ENCODE measurements around the gene CCDC85C. TPM values are rescaled to one million over a fixed set of nuclear protein-coding genes. Genes with fewer than 3 reads are reported as not detected.
A peak's percentile ranks its signal among the peaks of the same experiment; 100 is the strongest.

CCDC85C gene
- total RNA-seq, 1 donor from 2014 or later = 49.1 TPM

DNA sequence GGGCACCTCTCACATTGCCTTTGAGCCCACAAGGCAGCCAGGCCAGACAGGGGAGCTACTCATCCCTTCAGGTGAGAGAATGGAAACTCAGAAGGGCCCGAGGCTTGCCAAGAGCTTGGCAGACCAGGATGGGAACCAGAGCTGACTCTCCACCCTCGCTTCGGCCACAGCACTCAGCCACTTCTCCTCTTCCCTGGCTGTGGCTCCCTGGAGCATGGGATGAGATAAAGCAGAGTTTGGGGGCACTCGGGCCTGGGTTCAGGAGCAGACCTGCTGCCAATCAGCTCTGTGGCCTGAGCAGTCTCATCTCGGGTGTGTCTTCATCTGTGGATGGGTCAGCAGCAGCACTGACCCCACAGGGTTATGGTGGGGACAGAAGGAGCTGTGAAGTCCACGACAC, 20.0 kb upstream of the CCDC85C start:
- Mint-ChIP-seq H3K27me3 (no peaks in the 10 kb centered on the region), H3K4me3 (no peak overlapping the region), H3K9me3 (no peaks in the 10 kb centered on the region), H3K4me1 (ENCODE audit: unreplicated experiment) (peaks cover 34% of the 10 kb centered on the region), H3K27ac (peak overlapping the region; percentile 95), H3K36me3 (no peaks in the 10 kb centered on the region)
- TF ChIP-seq, protein P1, sequence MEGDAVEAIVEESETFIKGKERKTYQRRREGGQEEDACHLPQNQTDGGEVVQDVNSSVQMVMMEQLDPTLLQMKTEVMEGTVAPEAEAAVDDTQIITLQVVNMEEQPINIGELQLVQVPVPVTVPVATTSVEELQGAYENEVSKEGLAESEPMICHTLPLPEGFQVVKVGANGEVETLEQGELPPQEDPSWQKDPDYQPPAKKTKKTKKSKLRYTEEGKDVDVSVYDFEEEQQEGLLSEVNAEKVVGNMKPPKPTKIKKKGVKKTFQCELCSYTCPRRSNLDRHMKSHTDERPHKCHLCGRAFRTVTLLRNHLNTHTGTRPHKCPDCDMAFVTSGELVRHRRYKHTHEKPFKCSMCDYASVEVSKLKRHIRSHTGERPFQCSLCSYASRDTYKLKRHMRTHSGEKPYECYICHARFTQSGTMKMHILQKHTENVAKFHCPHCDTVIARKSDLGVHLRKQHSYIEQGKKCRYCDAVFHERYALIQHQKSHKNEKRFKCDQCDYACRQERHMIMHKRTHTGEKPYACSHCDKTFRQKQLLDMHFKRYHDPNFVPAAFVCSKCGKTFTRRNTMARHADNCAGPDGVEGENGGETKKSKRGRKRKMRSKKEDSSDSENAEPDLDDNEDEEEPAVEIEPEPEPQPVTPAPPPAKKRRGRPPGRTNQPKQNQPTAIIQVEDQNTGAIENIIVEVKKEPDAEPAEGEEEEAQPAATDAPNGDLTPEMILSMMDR (conservative IDR thresholded peaks at IDR 0.05) = no peak
- no peak for DNase-seq (ENCODE audit: extremely low spot score, unreplicated experiment)

DNA sequence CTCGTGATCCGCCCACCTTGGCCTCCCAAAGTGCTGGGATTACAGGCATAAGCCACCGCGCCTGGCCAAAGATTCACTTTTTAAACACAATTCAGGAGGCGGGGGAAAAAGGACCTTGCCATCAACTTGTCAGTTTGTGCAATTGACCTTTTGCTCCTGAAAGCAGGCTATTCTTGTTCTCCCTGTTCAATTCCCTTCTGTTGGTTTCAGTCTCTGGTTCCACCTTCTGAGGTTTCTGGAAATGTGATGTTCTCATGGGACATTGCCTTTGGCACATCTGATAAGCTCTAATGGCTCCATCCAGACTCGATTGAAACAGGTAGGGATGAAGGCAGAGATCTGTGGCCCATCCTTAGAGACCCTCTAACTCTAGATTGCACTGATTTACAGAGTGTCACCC, 17.9 kb upstream of the CCDC85C start:
- H3K36me3 Mint-ChIP-seq = no peaks in the 10 kb centered on the region
- peak overlapping the region; percentile 95 for H3K27ac Mint-ChIP-seq
- no peaks in the 10 kb centered on the region for H3K27me3 Mint-ChIP-seq
- DNase-seq (ENCODE audit: extremely low spot score, unreplicated experiment) = no peak
- no peaks in the 10 kb centered on the region for H3K9me3 Mint-ChIP-seq
- peaks cover 29% of the 10 kb centered on the region for H3K4me1 Mint-ChIP-seq (ENCODE audit: unreplicated experiment)
- peak overlapping the region; percentile 29 for H3K4me3 Mint-ChIP-seq
- TF ChIP-seq, protein P1 (conservative IDR thresholded peaks at IDR 0.05) = no peak

DNA sequence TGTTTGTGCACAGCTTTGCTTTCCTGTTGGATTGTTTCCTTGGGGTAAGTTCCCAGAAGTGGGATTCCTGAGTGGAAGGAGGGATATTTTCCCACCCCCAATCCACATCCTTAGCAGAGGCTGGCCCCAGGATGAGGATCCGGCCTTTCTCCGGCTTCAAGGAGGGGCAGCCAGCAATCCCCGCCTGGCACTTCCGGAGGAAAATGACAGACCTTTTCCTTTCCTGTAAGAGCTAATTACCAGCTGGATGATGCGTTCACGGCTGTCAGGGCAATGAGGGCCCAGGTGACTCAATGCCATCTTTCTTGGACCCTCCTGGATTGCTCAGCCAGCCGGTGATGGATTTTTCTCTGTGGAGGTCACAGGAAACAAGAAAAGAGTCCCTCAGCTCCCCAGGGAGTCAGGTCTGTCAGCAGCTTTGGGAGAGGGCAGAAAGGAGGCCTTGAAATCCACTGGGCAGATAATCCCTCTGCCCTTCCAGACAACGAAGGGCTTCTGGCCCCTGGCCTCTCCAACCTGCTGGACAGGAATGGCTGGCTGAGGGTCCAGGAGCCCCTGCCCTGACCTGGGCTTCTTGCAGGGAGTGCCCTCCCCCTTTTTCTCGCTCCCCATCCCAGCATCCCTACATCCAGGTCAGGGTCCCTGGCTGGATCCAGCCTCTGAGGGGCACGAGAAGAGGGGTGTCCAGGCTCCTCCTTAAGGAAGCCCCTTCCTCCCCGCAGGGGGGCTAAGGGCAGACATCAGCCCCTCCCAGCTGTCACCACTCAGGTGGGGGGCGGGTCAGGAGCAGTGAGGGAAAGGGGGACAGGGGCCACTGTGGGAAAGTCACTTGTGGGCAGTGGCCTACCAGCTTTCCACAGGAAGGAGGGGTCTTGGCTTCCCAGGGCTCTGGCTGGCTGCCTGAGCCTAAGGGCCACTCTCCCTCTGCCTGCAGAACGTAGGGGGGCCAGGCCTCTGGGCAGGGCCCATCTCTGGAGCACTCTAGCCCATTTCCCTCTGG, 16.1 kb upstream of the CCDC85C start:
- no peaks in the 10 kb centered on the region for H3K27me3 Mint-ChIP-seq
- no peak overlapping the region for H3K27ac Mint-ChIP-seq

DNA sequence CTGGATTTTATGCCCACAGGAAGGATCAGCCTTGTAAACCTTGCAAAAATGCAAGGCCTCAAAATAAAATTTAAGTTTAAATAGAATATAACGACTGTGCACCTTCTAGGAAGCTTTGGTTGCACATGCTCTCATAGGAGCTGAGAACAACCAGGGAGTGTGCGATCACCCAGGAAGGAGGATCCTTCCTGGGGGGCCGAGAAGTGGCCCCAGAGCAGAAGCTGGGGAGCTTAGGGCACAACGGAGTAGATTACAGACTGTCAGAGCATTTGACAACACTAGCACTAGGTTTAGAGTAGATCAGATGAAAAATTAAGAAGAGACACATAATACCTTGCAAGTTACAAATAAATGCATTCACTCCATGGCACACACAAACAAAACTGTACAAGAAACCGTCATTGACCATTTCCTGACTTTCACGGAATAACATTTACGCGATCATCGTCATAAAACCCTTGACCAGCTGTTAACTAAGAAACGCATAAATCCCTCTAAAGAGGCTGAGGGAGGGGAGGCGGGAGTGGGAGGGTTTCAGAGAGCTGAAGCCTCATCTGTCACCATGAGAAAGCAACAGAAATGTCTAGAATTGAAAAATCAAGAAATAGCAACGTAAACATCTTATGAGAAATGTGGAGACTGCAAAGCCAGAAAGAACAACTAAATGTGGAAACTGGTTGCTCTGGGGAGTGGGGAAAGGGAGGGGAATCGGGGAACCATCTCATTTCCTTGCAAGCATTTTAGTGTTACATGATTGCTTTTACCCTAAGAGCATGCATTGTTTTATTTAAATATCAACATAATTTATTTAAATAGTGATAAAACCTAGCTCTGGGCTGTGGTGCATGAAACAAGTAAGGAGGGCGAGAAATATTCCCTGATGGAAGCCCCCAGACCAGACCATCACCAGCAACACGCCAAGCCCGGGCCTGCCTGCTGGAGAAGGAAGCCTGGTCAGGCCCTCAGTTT, 13.1 kb upstream of the CCDC85C start:
- H3K4me1 Mint-ChIP-seq (ENCODE audit: unreplicated experiment) = peaks cover 29% of the 10 kb centered on the region
- no peaks in the 10 kb centered on the region for H3K27me3 Mint-ChIP-seq
- peak overlapping the region; percentile 12 for H3K27ac Mint-ChIP-seq
- H3K9me3 Mint-ChIP-seq = no peaks in the 10 kb centered on the region
- no peaks in the 10 kb centered on the region for H3K36me3 Mint-ChIP-seq
- TF ChIP-seq, protein P1 (conservative IDR thresholded peaks at IDR 0.05) = no peak
- no peak overlapping the region for H3K4me3 Mint-ChIP-seq
- DNase-seq (ENCODE audit: extremely low spot score, unreplicated experiment) = no peak

More for the DNA sequence above, 16.1 kb upstream of the CCDC85C start:
- no peak overlapping the region for H3K4me3 Mint-ChIP-seq
- no peaks in the 10 kb centered on the region for H3K36me3 Mint-ChIP-seq
- TF ChIP-seq, protein P1 (conservative IDR thresholded peaks at IDR 0.05) = no peak
- no peak for DNase-seq (ENCODE audit: extremely low spot score, unreplicated experiment)
- peaks cover 34% of the 10 kb centered on the region for H3K4me1 Mint-ChIP-seq (ENCODE audit: unreplicated experiment)
- H3K9me3 Mint-ChIP-seq = no peaks in the 10 kb centered on the region

DNA sequence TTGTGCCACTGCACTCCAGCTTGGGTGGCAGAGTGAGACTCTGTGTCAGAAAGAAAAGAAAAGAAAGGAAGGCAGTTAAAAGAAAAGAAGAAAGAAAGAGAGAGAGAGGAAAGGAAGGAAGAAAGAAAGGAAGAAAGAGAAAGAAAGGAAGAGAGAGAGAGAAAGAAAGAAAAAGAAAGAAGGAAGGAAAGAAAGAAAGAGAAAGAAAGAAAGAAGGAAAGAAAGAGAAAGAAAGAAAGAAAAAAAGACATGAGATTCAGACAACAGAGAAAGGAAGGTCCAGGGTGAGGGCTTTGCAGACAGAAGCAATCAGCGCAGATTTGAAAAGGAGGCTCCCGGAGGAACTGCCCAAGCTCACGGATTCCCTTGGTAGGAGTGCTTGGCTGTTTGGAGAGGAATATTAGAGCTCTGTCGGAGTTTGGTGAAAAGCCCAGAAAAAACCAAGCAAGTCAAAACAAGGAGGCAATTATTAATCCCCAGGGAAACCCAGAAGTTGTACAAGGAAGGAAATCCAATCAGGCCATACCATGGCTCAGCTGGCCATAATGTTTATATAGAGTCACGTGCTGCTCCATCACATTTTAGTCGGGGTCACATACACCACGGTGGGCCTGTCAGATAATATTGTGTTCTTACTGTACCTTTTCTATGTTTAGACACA, 11.6 kb upstream of the CCDC85C start:
- H3K4me1 Mint-ChIP-seq (ENCODE audit: unreplicated experiment) = peaks cover 32% of the 10 kb centered on the region

More for the DNA sequence above, 11.6 kb upstream of the CCDC85C start:
- no peak for DNase-seq (ENCODE audit: extremely low spot score, unreplicated experiment)
- TF ChIP-seq, protein P1 (conservative IDR thresholded peaks at IDR 0.05) = no peak
- Mint-ChIP-seq H3K27ac (no peak overlapping the region), H3K9me3 (no peaks in the 10 kb centered on the region), H3K36me3 (no peaks in the 10 kb centered on the region), H3K27me3 (no peaks in the 10 kb centered on the region), H3K4me3 (no peak overlapping the region)

Measured in type B pancreatic cell (in vitro differentiated cells).